Pancreas (tissue), 10 donors: ENCODE results near the gene CD79A. TPM values are rescaled to one million over a fixed set of nuclear protein-coding genes. Genes with fewer than 3 reads are reported as not detected.
"Not testable (repeated sequence)": the region's sequence is repeated elsewhere in the genome, so short reads cannot be mapped to it uniquely, and the experiment has no call there.

ENCODE experiments used
- ATAC-seq, 4 donors: fragments of 200-7000 bp; cut with Tn5 transposase; one replicate each; pipeline versions ENCODE4 v1.8.0 to v1.9.1; 2020; ENCODE audit warnings: mild to moderate bottlenecking in 4 of 4, moderate library complexity in 4 of 4
- DNase-seq, 6 donors: peaks; one replicate each; pipeline ENCODE4 v3.0.0-alpha.2; 2020
- FAIRE-seq: peaks from 2 replicates; lab custom pipeline; 2012; peaks lifted over from hg19 to GRCh38; lab: Jason Lieb, UNC
- H3K27ac ChIP-seq, 4 donors: fragments of 200-600 bp; sonication (generic); 1 replicate in 3 of 4; 2 replicates in 1 of 4; pipeline versions ENCODE4 v1.5.0 to v1.8.0; 2020
- H3K27me3 ChIP-seq, 4 donors: fragments of 200-600 bp; one replicate each; pipeline ENCODE4 v1.8.0; 2021
- H3K36me3 ChIP-seq, 3 donors: fragments of 200-600 bp; sonication (generic) in 1 of 3; one replicate each; pipeline versions ENCODE4 v1.5.0 to v1.8.0; 2020 to 2021
- H3K4me1 ChIP-seq, 3 donors: fragments of 200-600 bp; one replicate each; pipeline ENCODE4 v1.8.0; 2021
- H3K4me3 ChIP-seq, 4 donors: fragments of 200-600 bp; sonication (generic) in 2 of 4; one replicate each; pipeline versions ENCODE4 v1.5.0 to v1.8.0; 2020 to 2021
- H3K9me3 ChIP-seq, 4 donors: fragments of 200-600 bp; one replicate each; pipeline ENCODE4 v1.8.0; 2021
- WGBS, 2 donors: extraction: QIAGEN DNeasy Blood & Tissue Kit; methylation state at CpG; one replicate each; pipeline ENCODE4 v1.1.7; 2013; 5-methylcytosine and 5-hydroxymethylcytosine counted together
- intact Hi-C, 3 donors: fragments of 100-400 bp; cut with DNase I; formaldehyde crosslinking; loops; one replicate each; pipeline versions ENCODE4 v1.11.1 to v1.14.2; 2022
- polyA plus RNA-seq, 2 donors: library from polyadenylated mRNA; stranded (reverse); fragments of 200-250 nt; gene quantifications; one replicate each; pipeline ENCODE4 v1.2.3, GENCODE V29; 2013
- total RNA-seq, 6 donors: library from RNA; stranded (reverse); fragmentation: NEBNext Ultra II Directional in 4 of 6; extraction: Animal tissue kit (Norgen Biotek cat#: 25700) in 4 of 6; gene quantifications; one replicate each; pipeline versions ENCODE4 v1.2.1 to v1.2.4, GENCODE V29; 2021 to 2023
- TF ChIP-seq, protein P1 (sequence below), 4 donors: fragments of 200-600 bp; sonication (generic) in 3 of 4; IDR thresholded peaks; one replicate each; pipeline versions ENCODE4 v1.5.0 to v1.8.0; 2021; ENCODE audit warnings: antibody characterized with exemption in 4 of 4
- donor health status: healthy with polysubstance abuse.
- donor health status: DM: no; HTN: no; CAD: no; lungs with moderate emphysema.
- donor health status: DM: no; HTN: no; CAD: no.
- donor health status: control.
- donor health status: control.
- donor health status: Bipolar disorder and iron deficiency.
- donor health status: DM: yes; HTN: yes; CAD: no.
- donor health status: DM: no; HTN: no; CAD: no.
- donor health status: DM: no; HTN: no; CAD: no.
- donor health status: DM: yes; HTN: yes; CAD: no.

Gene CD79A
- total and polyA plus RNA-seq, 8 donors: 0.11 to 1.00 (median 0.28) TPM; not detected in 1

DNA sequence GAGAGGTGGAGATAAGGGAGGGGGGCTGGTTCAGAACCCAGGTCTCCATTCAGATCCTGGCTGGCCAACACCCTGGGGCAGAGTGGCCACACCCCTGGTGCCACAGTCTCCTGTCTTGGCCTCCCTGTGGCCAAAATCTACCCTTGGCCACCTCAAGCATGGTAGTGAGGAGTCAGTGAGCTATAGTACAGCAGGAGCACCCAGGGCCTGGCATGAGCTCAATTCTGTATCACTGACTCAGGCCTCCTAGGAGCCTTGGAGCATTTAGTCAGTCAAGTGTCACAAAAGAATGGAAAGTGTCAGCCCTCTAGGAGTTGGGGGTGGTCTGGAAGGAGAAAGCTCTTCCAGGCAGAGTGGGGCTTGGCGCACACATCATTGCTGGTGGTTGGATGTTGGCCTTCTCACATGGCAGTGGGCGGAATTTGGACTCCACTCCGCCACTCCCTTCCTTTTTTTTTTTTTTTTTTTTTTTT lies 6.6 kb upstream of the CD79A start:
- H3K9me3 ChIP-seq: no peaks in the 10 kb centered on the region
- intact Hi-C loops: loop anchor here in 1 of 3 donors (5.0 kb wide), 1 partner anchor 82 kb away; no protein-coding TSS in a partner anchor
- WGBS, 2 donors: 60 to 98% methylated on average over 3 of the region's 3 CpGs
- DNase-seq (peak in 1 of 6 donors; percentile 18), FAIRE-seq (no peak), ATAC-seq (no peak)
- H3K36me3 ChIP-seq: peaks cover under 1 to 41% (median 18%) of the 10 kb centered on the region in 3 donors
- no peak overlapping the region for H3K4me3 ChIP-seq
- no peak overlapping the region for H3K27ac ChIP-seq
- peaks cover 0 to 5% (median 4%) of the 10 kb centered on the region in 3 donors for H3K4me1 ChIP-seq
- TF ChIP-seq, protein P1, sequence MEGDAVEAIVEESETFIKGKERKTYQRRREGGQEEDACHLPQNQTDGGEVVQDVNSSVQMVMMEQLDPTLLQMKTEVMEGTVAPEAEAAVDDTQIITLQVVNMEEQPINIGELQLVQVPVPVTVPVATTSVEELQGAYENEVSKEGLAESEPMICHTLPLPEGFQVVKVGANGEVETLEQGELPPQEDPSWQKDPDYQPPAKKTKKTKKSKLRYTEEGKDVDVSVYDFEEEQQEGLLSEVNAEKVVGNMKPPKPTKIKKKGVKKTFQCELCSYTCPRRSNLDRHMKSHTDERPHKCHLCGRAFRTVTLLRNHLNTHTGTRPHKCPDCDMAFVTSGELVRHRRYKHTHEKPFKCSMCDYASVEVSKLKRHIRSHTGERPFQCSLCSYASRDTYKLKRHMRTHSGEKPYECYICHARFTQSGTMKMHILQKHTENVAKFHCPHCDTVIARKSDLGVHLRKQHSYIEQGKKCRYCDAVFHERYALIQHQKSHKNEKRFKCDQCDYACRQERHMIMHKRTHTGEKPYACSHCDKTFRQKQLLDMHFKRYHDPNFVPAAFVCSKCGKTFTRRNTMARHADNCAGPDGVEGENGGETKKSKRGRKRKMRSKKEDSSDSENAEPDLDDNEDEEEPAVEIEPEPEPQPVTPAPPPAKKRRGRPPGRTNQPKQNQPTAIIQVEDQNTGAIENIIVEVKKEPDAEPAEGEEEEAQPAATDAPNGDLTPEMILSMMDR (IDR thresholded peaks at IDR 0.05): no peak
- H3K27me3 ChIP-seq: no peaks in the 10 kb centered on the region

DNA sequence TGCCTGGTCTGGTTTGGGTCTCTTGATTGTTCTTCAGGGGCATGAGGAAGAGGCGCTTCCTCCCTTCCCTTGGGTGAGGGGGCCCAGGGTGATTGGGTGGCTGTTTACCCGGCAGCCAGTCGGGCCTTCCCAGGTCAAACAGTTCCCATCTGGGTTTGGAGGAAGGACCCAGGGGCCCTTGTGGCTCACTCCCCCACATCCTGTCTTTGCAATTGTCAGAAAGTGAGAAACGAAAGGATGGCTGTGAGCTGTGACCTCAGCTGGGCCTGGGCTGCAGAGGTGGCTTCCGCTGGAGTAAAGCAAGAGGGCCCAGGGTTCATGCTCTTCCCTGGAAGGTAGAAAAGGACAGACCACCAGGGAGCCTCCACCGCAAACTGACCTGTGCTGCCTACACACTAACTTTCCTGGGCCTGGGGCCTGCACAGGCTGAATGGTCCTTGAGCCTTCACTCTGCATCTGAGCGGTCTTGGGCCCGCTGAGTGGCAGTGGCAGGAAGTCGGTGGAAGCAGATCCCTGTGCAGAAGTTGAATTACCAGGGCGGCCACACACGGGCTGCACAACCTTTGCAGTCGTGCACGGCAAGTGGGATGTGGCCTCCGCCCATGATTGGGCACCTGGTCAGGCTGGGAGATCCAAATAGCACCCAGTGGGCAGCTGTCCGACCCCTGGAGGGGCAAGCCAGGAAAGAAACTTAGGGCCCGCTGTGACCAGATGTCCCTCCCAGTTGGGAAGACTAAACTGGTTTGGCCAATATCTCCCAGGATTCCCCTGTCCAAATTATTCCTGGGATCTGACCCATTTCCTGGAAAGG lies 5.3 kb upstream of the CD79A start:
- peaks cover 0 to 41% (median 18%) of the 10 kb centered on the region in 3 donors for H3K36me3 ChIP-seq
- H3K4me3 ChIP-seq: no peak overlapping the region
- 79 to 80% methylated on average over 16 of the region's 16 CpGs for WGBS, 2 donors
- TF ChIP-seq, protein P1 (IDR thresholded peaks at IDR 0.05): no peak
- H3K27ac ChIP-seq: no peak overlapping the region
- DNase-seq: peak in 1 of 6 donors; percentile 34
- ATAC-seq: peak in 3 of 4 donors; percentile 2 to 24 (median 16)
- peaks cover 0 to 5% (median 0%) of the 10 kb centered on the region in 3 donors for H3K4me1 ChIP-seq
- no peak for FAIRE-seq
- intact Hi-C loops: loop anchor here in 1 of 3 donors (5.0 kb wide), 1 partner anchor 81 kb away; no protein-coding TSS in a partner anchor
- no peaks in the 10 kb centered on the region for H3K27me3 ChIP-seq
- no peaks in the 10 kb centered on the region for H3K9me3 ChIP-seq

DNA sequence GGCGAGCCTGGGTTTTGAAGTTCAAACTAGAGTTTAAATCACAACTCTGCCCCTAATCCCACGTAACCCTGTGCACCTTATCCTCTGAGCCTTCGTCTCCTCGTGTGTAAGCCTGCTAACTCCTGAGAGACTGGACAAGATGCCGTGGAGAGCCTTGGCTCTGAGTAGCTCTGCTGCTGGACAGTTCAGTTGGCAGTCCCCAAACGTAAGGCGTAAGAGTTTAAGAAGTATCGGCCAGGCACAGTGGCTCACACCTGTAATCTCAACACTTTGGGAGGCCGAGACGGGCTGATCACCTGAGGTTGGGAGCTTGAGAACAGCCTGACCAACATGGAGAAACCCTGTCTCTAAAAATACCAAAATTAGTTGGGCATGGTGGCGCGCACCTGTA lies 4.7 kb upstream of the CD79A start:
- no peak overlapping the region for H3K27ac ChIP-seq
- intact Hi-C loops: loop anchor here in 1 of 3 donors (5.0 kb wide), 1 partner anchor 80 kb away; no protein-coding TSS in a partner anchor
- TF ChIP-seq, protein P1 (IDR thresholded peaks at IDR 0.05): no peak
- H3K9me3 ChIP-seq: no peaks in the 10 kb centered on the region
- H3K36me3 ChIP-seq: peaks cover 0 to 41% (median 18%) of the 10 kb centered on the region in 3 donors
- WGBS, 2 donors: 91% methylated on average over 12 of the region's 12 CpGs
- peak in 1 of 6 donors; percentile 7 for DNase-seq
- ATAC-seq: peak in 1 of 4 donors; percentile 3
- no peaks in the 10 kb centered on the region for H3K27me3 ChIP-seq
- H3K4me3 ChIP-seq: no peak overlapping the region
- no peak for FAIRE-seq
- peaks cover 0 to 5% (median 0%) of the 10 kb centered on the region in 3 donors for H3K4me1 ChIP-seq

DNA sequence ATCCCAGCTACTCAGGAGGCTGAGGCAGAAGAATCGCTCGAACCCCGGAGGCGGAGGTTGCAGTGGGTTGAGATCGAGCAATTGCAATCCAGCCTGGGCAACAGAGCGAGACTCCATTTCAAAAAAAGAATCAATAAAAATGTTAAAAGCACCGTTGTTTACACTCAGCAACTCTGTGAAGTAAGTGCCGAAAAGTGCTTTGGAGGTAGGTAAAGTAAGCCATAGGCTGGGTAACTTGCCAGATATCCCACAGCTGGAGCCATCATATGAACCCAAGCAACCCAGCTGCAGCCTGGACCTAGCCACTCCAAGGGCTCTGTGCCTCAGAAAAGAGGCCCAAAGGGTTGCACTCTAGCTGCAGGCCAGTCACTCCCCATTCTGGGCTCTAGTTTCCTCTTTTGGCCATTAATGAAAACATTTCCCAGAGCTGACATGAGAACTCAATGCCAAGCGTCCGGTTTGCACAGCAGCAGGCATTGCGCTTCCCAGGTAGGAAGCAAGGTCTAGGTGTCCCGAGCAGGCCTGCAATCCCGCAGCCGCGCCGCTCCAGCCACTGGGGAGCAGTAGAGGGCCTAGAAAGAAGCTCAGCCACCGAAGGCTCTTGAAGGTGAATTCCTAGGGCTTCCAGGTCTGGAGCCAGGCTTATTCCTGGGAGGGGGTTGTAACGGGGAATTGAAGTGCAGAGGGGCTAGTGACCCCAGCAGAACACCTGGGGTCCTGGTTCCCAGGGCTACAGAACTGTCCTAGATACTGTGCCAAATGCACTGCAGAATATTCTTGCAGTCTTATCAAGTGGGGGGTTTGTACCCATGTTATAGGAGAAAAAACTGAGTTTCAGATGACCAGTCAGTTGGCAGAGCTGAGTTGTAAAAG lies 4.1 kb upstream of the CD79A start:
- Histone ChIP-seq H3K27ac (no peak overlapping the region), H3K4me1 (peaks cover 0 to 5% (median 0%) of the 10 kb centered on the region in 3 donors), H3K27me3 (no peaks in the 10 kb centered on the region), H3K36me3 (peaks cover 0 to 41% (median 18%) of the 10 kb centered on the region in 3 donors), H3K9me3 (no peaks in the 10 kb centered on the region), H3K4me3 (no peak overlapping the region)
- FAIRE-seq (no peak), DNase-seq (peak; percentile 70 to 94 (median 84)), ATAC-seq (peak; percentile 86 to 95 (median 90))
- intact Hi-C loops: loop anchor here in 1 of 3 donors (5.0 kb wide), 1 partner anchor 79 kb away; no protein-coding TSS in a partner anchor
- TF ChIP-seq, protein P1 (IDR thresholded peaks at IDR 0.05): peak; percentile 41 to 71 (median 58)
- 35% methylated on average over 18 of the region's 18 CpGs for WGBS, 2 donors

DNA sequence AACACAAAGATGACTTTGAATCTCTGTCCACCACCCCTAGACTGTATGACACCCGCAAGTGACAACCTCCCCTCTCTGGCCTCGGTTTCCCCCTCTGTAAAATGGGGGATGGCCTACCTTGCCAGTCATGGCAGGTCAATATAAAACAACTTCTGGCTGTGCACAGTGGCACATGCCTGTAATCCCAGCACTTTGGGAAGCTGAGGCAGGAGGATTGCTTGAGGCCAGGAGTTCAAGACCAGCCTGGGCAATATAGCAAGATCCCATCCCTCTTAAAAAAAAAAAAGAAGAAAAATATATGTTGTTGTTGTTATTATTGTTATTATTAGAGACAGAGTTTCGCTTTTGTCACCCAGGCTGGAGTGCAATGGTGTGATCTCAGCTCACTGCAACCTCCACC lies 1.1 kb upstream of the CD79A start:
- not testable (repeated sequence) for H3K4me3 ChIP-seq, H3K4me1 ChIP-seq, ATAC-seq, DNase-seq, H3K27ac ChIP-seq, FAIRE-seq, H3K9me3 ChIP-seq, H3K27me3 ChIP-seq
- WGBS, 2 donors: 56 to 71% methylated on average over 3 of the region's 3 CpGs
- intact Hi-C loops: loop anchor here in 1 of 3 donors (5.0 kb wide), 1 partner anchor 71 kb away; no protein-coding TSS in a partner anchor
- peaks cover 0 to 11% (median 7%) of the 10 kb centered on the region in 3 donors for H3K36me3 ChIP-seq
